K562 treated with DMSO at 1 percent for 12 hours (cell line): Measurements from ENCODE around the gene MRPS5. TPM values are rescaled to one million over a fixed set of nuclear protein-coding genes. Genes with fewer than 3 reads are reported as not detected.

Source experiments
- total RNA-seq: library from RNA; unstranded; fragments of 300-600 nt; gene quantifications from 2 replicates; pipeline ENCODE4 v1.2.3, GENCODE V29; 2022; ENCODE audit not compliant: insufficient read depth

The MRPS5 gene
- 55.1 and 71.6 TPM in 2 replicates for total RNA-seq

GRCh38 chr2:95121407-95122196 is at the start of gene MRPS5:
Gene MRPS5 (minus strand): TSS chr2:95121808. CDS start chr2:95121791, 17 bp downstream.

GRCh38 chr2:95165371-95166064 is 43.9 kb upstream of the MRPS5 start, which contains the start of gene ZNF2:
Gene ZNF2 (plus strand): TSS chr2:95165809. CDS start chr2:95176227, 10,418 bp downstream.

GRCh38 chr2:95159690-95160449 is 38.3 kb upstream of the MRPS5 start, which contains the start of gene ZNF514:
Gene ZNF514 (minus strand): TSS chr2:95159848. CDS start chr2:95153253, 6,595 bp downstream.

Other genes with a start within 250 kb of the MRPS5 start
- not detected in 2 replicates for gene MAL, start 96.1 kb downstream of the MRPS5 start, total RNA-seq
- 3.1 and 7.9 TPM in 2 replicates for gene ZNF514, start 38.0 kb upstream of the MRPS5 start, total RNA-seq
- gene ZNF2, start 44.0 kb upstream of the MRPS5 start, total RNA-seq = 1.7 and 2.3 TPM in 2 replicates
- not detected in 2 replicates for gene ZNF892, start 85.7 kb upstream of the MRPS5 start, total RNA-seq
- not detected in 2 replicates for gene PROM2, start 152.6 kb upstream of the MRPS5 start, total RNA-seq
- not detected in 2 replicates for gene KCNIP3, start 175.5 kb upstream of the MRPS5 start, total RNA-seq